SK-N-SH treated with all-trans-retinoic acid at 6 μM for 48 hours (cell line): ENCODE results near the gene GRK1.

Experiments used
- ARNTL ChIP-seq: fragments of 450-650 bp; formaldehyde crosslinking; IDR thresholded peaks from 2 replicates; pipeline ENCODE4 v1.5.0; 2020; ENCODE audit warnings: low read depth, mild to moderate bottlenecking, moderate library complexity, borderline replicate concordance
- BACH2 ChIP-seq: fragments of 250-450 bp; sonication (Bioruptor Pico); IDR thresholded peaks from 2 replicates; pipeline ENCODE4 v1.9.0; 2021; ENCODE audit warnings: mild to moderate bottlenecking, borderline replicate concordance
- GLIS3 ChIP-seq: fragments of 250-450 bp; sonication (Bioruptor Pico); IDR thresholded peaks from 2 replicates; pipeline ENCODE4 v1.5.0; 2020; ENCODE audit warnings: mild to moderate bottlenecking, moderate library complexity
- TCF4 ChIP-seq: fragments of 250-450 bp; sonication (Bioruptor Pico); IDR thresholded peaks from 2 replicates; pipeline ENCODE4 v1.8.0; 2021; ENCODE audit warnings: mild to moderate bottlenecking, moderate library complexity, borderline replicate concordance
- ZC3H10 ChIP-seq: fragments of 250-450 bp; sonication (Bioruptor Pico); IDR thresholded peaks from 2 replicates; pipeline ENCODE4 v1.5.1; 2021; ENCODE audit warnings: mild to moderate bottlenecking, moderate library complexity
- ZFP30 ChIP-seq: fragments of 450-650 bp; formaldehyde crosslinking; IDR thresholded peaks from 2 replicates; pipeline ENCODE4 v1.5.0; 2022; ENCODE audit warnings: mild to moderate bottlenecking, moderate library complexity
- ZNF70 ChIP-seq: fragments of 450-650 bp; formaldehyde crosslinking; IDR thresholded peaks from 2 replicates; pipeline ENCODE4 v1.5.0; 2020; ENCODE audit warnings: mild to moderate bottlenecking, moderate library complexity
- TF ChIP-seq, protein P1 (sequence below): fragments of 250-450 bp; sonication (Bioruptor Pico); IDR thresholded peaks from 2 replicates; pipeline ENCODE4 v1.8.0; 2020; ENCODE audit warnings: mild to moderate bottlenecking, moderate library complexity, borderline replicate concordance
- TF ChIP-seq, protein P2 (sequence below): fragments of 250-450 bp; sonication (Bioruptor Pico); IDR thresholded peaks from 2 replicates; pipeline ENCODE4 v1.5.0; 2020; ENCODE audit warnings: mild to moderate bottlenecking, moderate library complexity

DNA sequence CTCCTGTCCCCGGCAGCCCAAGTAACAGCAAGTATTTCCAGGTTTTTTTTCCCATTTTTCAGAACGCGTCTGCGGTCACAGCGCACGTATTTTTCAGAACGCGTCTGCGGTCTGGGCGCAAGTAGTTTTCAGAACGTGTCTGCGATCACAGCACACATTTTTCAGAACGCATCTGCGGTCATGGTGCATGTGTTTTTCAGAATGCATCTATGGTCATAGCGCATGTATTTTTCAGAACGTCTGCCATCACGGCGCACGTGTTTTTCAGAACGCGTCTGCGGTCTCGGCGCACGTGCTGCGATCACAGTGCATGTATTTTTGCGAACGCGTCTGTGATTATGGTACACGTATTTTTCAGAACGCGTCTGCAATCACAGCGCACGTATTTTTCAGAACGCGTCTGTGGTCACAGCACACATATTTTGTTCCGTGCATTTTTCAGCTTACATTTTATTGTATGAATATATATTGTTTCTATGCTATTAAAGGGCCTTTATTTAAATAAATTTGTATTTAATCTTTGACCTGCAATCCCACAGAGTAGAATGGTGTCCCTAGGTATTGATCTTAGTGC lies 28.8 kb upstream of the GRK1 start:
- no peak for TF ChIP-seq ZFP30 (CRISPR knock-in tag)
- no peak for TF ChIP-seq GLIS3
- TF ChIP-seq, protein P1, sequence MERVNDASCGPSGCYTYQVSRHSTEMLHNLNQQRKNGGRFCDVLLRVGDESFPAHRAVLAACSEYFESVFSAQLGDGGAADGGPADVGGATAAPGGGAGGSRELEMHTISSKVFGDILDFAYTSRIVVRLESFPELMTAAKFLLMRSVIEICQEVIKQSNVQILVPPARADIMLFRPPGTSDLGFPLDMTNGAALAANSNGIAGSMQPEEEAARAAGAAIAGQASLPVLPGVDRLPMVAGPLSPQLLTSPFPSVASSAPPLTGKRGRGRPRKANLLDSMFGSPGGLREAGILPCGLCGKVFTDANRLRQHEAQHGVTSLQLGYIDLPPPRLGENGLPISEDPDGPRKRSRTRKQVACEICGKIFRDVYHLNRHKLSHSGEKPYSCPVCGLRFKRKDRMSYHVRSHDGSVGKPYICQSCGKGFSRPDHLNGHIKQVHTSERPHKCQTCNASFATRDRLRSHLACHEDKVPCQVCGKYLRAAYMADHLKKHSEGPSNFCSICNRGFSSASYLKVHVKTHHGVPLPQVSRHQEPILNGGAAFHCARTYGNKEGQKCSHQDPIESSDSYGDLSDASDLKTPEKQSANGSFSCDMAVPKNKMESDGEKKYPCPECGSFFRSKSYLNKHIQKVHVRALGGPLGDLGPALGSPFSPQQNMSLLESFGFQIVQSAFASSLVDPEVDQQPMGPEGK = no peak
- TF ChIP-seq TCF4 (CRISPR knock-in tag) = no peak
- no peak for TF ChIP-seq BACH2
- no peak for TF ChIP-seq ZNF70
- no peak for TF ChIP-seq ARNTL (CRISPR knock-in tag)
- TF ChIP-seq, protein P2, sequence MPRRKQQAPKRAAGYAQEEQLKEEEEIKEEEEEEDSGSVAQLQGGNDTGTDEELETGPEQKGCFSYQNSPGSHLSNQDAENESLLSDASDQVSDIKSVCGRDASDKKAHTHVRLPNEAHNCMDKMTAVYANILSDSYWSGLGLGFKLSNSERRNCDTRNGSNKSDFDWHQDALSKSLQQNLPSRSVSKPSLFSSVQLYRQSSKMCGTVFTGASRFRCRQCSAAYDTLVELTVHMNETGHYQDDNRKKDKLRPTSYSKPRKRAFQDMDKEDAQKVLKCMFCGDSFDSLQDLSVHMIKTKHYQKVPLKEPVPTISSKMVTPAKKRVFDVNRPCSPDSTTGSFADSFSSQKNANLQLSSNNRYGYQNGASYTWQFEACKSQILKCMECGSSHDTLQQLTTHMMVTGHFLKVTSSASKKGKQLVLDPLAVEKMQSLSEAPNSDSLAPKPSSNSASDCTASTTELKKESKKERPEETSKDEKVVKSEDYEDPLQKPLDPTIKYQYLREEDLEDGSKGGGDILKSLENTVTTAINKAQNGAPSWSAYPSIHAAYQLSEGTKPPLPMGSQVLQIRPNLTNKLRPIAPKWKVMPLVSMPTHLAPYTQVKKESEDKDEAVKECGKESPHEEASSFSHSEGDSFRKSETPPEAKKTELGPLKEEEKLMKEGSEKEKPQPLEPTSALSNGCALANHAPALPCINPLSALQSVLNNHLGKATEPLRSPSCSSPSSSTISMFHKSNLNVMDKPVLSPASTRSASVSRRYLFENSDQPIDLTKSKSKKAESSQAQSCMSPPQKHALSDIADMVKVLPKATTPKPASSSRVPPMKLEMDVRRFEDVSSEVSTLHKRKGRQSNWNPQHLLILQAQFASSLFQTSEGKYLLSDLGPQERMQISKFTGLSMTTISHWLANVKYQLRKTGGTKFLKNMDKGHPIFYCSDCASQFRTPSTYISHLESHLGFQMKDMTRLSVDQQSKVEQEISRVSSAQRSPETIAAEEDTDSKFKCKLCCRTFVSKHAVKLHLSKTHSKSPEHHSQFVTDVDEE (CRISPR knock-in tag) = no peak
- TF ChIP-seq ZC3H10 (CRISPR knock-in tag) = no peak
